Stimulated activated CD4-positive, alpha-beta T cell treated with anti-CD3 and anti-CD28 coated beads, Interleukin-4, amount 100 ng/mL, for 48 hours (primary cell): ENCODE data around the gene SLC5A6.

ENCODE experiments used
- DNase-seq, 2 donors: peaks; one replicate each; pipeline ENCODE4 v3.0.0-alpha.2; 2020; ENCODE audit warnings: low read depth in 2 of 2

Gene SLC5A6

GRCh38 chr2:27175330-27175729 is 36.7 kb downstream of the SLC5A6 start:
- DNase-seq = no peak

- DNase-seq = no peak
Observed at GRCh38 chr2:27174638-27175037, 37.4 kb downstream of the SLC5A6 start.

- no peak for DNase-seq
Observed at GRCh38 chr2:27171351-27171848, 40.7 kb downstream of the SLC5A6 start.

- no peak for DNase-seq
Observed at GRCh38 chr2:27170581-27171337, 41.3 kb downstream of the SLC5A6 start.

- DNase-seq = no peak
Observed at GRCh38 chr2:27164960-27165763, 46.9 kb downstream of the SLC5A6 start.

GRCh38 chr2:27162151-27163121 is 49.6 kb downstream of the SLC5A6 start:
- DNase-seq = no peak

GRCh38 chr2:27160191-27160590 is 51.9 kb downstream of the SLC5A6 start:
- no peak for DNase-seq

- no peak for DNase-seq
Observed at GRCh38 chr2:27159271-27159670, 52.8 kb downstream of the SLC5A6 start.

- DNase-seq = no peak
Observed at GRCh38 chr2:27158468-27158867, 53.6 kb downstream of the SLC5A6 start.

GRCh38 chr2:27155069-27155520 is 57.0 kb downstream of the SLC5A6 start:
- no peak for DNase-seq

GRCh38 chr2:27154488-27154887 is 57.6 kb downstream of the SLC5A6 start:
- DNase-seq = no peak

- DNase-seq = no peak
Observed at GRCh38 chr2:27152796-27153464, 59.1 kb downstream of the SLC5A6 start.

- DNase-seq = no peak
Observed at GRCh38 chr2:27152102-27152795, 59.8 kb downstream of the SLC5A6 start.

GRCh38 chr2:27150639-27151230 is 61.3 kb downstream of the SLC5A6 start:
- no peak for DNase-seq
